ENCODE results near the gene KCTD7.
A peak's percentile ranks its signal among the peaks of the same experiment; 100 is the strongest.
"Not testable (repeated sequence)": the region's sequence is repeated elsewhere in the genome, so short reads cannot be mapped to it uniquely, and the experiment has no call there.

Gene KCTD7

GRCh38 chr7:66615699-66616098 lies 13.0 kb upstream of the KCTD7 start:
- in situ Hi-C loops (cut with HindIII; ENCODE audit: low sequenced_read_pairs): no loop called here
- DNase-seq (ENCODE audit: low read depth, low spot score): no peak
- TF ChIP-seq CTCF (IDR thresholded peaks at IDR 0.05; ENCODE audit: low read depth, low read length): no peak
- H3K4me3 ChIP-seq (ENCODE audit: low read depth, low read length): no peak overlapping the region

GRCh38 chr7:66617295-66617694 lies 11.4 kb upstream of the KCTD7 start:
- TF ChIP-seq CTCF (IDR thresholded peaks at IDR 0.05; ENCODE audit: low read depth, low read length): no peak
- no peak overlapping the region for H3K4me3 ChIP-seq (ENCODE audit: low read depth, low read length)
- no peak for DNase-seq (ENCODE audit: low read depth, low spot score)
- in situ Hi-C loops (cut with HindIII; ENCODE audit: low sequenced_read_pairs): no loop called here

GRCh38 chr7:66619341-66619948 lies 9.2 kb upstream of the KCTD7 start:
- DNase-seq (ENCODE audit: low read depth, low spot score); in situ Hi-C loops (cut with HindIII; ENCODE audit: low sequenced_read_pairs); H3K4me3 ChIP-seq (ENCODE audit: low read depth, low read length): not testable (repeated sequence)

GRCh38 chr7:66626331-66626934 lies 2.2 kb upstream of the KCTD7 start:
- no peak for TF ChIP-seq CTCF (IDR thresholded peaks at IDR 0.05; ENCODE audit: low read depth, low read length)
- H3K4me3 ChIP-seq (ENCODE audit: low read depth, low read length): no peak overlapping the region
- no peak for DNase-seq (ENCODE audit: low read depth, low spot score)
- in situ Hi-C loops (cut with HindIII; ENCODE audit: low sequenced_read_pairs): no loop called here

- no peak for TF ChIP-seq CTCF (IDR thresholded peaks at IDR 0.05; ENCODE audit: low read depth, low read length)
- H3K4me3 ChIP-seq (ENCODE audit: low read depth, low read length): no peak overlapping the region
- in situ Hi-C loops (cut with HindIII; ENCODE audit: low sequenced_read_pairs): no loop called here
- DNase-seq (ENCODE audit: low read depth, low spot score): no peak
Measured at GRCh38 chr7:66627151-66627681, 1.5 kb upstream of the KCTD7 start.

GRCh38 chr7:66627881-66628360 lies 760 bp upstream of the KCTD7 start:
- peak overlapping the region; percentile 73 for H3K4me3 ChIP-seq (ENCODE audit: low read depth, low read length)
- no peak for DNase-seq (ENCODE audit: low read depth, low spot score)
- TF ChIP-seq CTCF (IDR thresholded peaks at IDR 0.05; ENCODE audit: low read depth, low read length): no peak
- in situ Hi-C loops (cut with HindIII; ENCODE audit: low sequenced_read_pairs): no loop called here

Data from astrocyte of the spinal cord (primary cell).